ENCODE results near the gene FPR3.

GRCh38 chr19:51783372-51783771 lies 11.6 kb upstream of the FPR3 start:
- 0 out of 2 replicates have a peak, but pooled peaks have one; percentile 14 for TF ChIP-seq CTCF (IDR thresholded peaks at IDR 0.05)
- TF ChIP-seq ZFX (IDR thresholded peaks at IDR 0.05; ENCODE audit: borderline replicate concordance): no peak
